TTC549 (cell line): Measurements from ENCODE around the gene TMPRSS9.

Experiments used
- FAIRE-seq: peaks from 2 replicates; lab custom pipeline; 2012; peaks lifted over from hg19 to GRCh38; lab: Jason Lieb, UNC

TMPRSS9 gene

DNA sequence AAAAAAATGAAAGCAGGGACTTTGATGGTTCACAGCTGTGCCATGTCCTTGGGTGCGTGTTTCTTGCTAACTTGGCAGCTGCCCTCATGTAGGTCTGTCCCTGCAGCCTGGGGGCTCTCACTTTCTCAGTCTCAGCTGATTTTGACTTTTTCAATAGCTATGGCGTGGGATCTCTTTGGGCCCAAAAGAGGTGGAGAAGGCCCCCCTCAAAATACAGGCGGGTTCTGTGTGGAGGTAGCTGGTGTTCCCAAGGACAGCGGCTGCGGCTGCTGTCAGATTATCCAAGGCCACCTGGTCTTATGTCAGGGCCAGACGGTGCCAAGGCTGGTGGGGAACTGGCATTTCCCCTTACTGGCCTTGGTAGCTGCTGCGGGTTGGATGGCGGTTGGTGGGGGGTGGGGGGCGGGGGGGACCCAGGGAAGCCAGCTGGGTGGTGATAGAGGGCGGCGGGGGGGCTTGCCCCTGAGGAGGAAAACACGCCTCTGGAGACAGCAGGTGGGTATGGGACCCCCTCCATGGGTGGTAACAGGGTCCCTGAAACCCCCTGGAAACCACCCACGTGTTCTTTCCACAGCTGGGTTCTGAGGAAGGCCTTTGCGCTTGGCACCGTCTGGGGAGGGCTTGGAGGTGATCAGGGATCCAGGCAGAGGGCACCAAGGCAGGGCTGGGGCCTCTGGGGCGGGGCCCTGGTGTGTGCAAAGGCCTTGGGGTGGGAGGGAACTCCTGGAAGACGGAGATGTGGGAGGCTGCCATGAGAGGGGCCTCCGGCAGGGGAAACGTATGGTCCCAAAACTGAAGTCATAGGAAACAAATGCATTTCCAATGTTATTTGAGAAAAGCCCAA, 63.2 kb downstream of the TMPRSS9 start:
- FAIRE-seq: no peak

DNA sequence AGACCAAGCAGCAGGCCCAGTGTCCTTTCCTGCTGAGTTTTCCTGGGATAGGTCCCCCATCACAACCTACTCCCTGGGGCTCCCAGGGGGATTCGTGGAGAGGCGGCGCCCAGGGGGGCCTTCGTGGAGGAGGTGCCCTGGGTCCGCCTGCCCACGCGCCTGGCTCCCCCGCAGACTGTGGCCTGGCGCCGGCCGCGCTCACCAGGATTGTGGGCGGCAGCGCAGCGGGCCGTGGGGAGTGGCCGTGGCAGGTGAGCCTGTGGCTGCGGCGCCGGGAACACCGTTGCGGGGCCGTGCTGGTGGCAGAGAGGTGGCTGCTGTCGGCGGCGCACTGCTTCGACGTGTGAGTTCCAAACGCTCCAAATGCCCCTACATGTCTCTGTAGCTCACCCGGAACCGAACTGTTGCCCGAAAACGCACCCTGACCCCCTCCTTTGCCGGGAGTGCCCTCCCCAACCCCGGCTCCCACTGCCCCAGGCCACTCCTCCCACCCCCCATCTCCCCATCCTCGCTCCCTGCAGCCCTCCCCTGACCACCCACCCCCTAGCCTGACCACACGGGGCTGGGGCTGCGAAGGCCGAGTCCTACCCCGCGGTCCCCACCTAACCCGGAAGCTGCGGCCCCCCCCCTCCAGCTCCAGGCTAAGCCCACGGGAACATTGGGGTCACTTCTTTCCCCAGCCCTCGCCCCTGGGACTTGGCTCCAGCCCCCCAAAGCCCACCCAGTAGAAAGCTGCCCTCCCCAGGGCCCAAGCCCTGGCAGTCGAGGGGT, 64.0 kb downstream of the TMPRSS9 start:
- no peak for FAIRE-seq

DNA sequence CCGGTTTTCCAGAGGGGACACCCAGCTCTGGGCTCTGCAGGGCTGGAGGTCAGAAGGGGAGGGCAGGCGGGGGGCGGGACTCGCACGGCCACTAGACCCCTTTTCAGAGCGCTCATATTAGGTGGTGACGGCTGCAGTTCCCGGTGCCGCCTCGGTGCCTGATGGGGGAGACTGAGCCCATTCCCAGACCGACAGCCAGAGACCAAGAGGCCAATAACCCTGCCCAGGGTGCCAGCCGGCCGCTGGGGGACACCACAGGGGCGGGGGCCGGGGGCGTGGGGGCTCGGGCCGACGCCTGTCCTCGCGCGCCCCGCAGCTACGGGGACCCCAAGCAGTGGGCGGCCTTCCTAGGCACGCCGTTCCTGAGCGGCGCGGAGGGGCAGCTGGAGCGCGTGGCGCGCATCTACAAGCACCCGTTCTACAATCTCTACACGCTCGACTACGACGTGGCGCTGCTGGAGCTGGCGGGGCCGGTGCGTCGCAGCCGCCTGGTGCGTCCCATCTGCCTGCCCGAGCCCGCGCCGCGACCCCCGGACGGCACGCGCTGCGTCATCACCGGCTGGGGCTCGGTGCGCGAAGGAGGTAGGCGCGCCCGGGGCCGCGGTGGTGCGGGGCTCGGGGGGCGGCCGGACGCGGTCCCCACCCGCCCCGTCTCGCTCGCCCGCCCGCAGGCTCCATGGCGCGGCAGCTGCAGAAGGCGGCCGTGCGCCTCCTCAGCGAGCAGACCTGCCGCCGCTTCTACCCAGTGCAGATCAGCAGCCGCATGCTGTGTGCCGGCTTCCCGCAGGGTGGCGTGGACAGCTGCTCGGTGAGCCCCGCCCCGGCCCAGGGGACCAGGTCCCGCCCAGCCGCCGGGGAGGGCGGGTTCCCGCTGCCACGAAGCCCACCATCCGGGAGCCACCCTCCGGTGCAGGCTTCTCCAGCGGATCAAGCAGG, 64.9 kb downstream of the TMPRSS9 start:
- no peak for FAIRE-seq

DNA sequence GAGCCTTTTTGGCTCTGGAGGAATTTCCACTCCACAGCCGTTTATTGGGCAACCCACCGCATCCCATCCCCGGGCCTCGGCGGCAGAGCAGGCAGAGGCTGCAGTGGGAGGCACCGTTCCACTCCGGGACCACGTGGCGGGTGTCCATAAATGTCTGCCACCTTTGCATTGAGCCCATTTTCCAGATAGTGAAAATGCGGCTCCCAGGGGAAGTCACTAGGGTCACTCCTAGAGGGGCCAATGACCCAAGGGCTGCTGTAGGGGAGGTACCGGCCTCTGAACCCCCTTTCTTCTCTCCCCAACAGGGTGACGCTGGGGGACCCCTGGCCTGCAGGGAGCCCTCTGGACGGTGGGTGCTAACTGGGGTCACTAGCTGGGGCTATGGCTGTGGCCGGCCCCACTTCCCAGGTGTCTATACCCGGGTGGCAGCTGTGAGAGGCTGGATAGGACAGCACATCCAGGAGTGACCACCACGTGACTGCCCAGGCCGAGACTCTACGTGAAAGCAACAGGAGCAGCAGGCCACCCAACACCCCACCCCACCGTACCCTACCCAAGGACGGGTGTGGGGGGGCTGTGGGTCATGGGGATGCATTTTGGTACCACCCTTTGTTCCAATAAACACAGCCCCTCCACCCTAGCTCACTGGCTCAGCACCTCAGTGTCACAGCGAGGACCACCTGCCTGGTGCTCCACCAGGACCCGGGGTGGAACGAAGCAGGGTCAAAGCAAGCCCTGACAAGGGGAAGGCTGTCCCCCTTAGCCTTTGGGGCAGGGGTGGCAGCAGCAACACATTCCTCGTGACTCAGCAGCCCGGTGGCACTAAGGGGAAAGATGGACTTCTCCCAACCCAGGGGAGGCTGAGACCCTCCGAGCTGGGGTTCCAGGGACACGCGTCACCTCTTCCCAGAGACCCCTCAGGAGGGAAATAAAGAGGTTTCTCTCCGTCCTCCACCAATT, 65.8 kb downstream of the TMPRSS9 start:
- FAIRE-seq: no peak

DNA sequence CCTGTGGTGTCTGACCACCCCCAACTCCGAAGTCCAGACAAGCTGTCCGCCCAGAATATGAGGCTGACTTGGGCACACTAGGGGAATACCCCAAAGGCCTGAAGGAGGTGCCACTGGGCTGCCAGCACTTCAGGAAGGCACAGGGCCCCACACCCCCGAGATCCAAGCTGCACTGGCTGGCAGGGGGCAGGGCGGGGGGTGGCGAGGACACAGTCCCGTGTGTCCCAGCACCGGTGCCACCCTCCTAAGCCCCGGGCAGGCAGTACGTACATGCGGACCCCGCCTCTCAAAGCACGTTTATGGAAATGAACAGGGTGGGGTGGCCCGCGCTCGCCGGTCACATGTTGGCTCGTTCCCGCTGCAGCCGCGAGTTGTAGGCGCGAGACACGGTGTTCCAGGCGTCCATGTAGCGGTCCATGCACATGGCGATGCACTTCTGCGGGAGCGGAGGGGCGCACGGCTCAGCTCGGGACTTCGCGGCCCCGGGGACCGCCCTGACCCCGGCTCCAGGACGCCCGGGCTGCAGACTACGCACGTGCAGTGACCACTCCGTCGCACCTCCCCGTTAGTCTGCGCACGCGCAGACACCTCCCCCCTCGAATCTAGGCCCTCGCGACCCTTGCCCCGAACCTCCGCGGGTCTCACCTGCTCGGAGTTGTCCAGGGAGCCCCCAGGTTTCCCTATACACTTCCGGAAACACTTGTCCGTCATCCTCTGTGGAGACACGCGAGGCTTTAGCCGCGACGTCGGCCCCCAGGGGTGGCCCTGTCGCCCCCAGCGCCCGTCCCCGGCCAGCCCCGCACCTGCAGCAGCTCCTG, 66.8 kb downstream of the TMPRSS9 start:
- no peak for FAIRE-seq

DNA sequence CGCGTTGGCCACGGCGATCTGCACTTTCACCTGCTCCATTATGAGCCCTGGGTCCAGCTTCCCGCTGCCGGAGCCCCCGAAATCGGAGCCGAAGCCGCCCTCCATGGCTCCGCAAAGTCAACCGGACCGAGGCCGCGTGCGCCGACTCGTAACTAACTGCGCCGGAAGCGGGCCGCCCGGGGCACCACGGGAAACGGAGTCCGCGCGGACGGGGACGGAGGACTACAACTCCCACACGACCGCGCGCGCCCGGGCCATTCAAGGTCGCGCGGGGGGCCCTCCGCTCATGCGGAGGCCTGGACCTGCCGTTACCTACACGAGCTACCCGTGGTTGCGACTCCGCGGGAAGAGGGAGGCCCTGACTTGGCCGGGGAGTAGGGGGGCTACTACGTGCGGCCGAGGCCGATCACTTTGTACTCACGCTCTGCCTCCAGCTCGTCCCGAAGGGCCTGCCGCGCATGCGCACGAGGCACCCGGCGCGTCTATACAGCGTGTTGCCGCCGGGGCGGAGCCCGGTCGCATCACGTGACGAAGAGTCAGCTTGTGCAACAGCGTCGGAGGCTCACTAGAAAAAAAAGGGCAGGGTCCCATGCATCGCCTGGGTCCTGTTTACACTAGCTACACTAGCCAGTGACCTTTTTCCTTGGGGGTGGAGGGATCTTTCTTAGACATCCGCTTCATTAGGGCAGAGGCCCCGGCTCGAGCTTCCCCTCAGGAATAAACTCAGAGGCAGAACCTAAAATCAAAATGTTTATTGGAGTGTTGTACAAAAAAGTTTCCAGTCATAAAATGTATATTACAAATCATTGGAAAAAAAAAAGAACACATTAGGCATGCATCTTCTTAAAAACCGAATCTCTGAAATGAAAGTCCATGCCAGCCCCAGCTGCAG, 67.6 kb downstream of the TMPRSS9 start, which contains the start of gene TIMM13:
TSS of gene TIMM13 (minus strand) at position 158 of the 892 bp plus-strand sequence. CDS start at position 105, 53 bp downstream.
- FAIRE-seq: peak; percentile 43

DNA sequence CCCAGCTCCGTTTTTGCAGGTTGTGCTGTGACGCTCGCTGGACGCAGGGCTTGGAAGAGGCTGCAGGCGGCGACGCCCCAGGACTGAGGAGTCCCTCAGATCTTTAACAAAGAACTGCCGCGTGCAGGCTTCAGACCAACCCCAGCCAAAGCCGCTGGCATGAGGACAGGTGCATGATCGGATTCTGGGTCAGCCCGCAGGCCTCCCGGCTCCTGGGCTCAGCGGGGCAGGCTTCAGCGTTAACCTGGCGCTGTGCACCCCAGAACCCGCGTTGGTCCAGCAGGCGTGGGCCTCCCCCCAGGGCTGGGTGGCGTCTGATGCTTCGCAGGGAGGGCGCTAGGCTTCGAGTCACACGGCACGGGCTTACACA, 68.2 kb downstream of the TMPRSS9 start:
- FAIRE-seq: no peak

DNA sequence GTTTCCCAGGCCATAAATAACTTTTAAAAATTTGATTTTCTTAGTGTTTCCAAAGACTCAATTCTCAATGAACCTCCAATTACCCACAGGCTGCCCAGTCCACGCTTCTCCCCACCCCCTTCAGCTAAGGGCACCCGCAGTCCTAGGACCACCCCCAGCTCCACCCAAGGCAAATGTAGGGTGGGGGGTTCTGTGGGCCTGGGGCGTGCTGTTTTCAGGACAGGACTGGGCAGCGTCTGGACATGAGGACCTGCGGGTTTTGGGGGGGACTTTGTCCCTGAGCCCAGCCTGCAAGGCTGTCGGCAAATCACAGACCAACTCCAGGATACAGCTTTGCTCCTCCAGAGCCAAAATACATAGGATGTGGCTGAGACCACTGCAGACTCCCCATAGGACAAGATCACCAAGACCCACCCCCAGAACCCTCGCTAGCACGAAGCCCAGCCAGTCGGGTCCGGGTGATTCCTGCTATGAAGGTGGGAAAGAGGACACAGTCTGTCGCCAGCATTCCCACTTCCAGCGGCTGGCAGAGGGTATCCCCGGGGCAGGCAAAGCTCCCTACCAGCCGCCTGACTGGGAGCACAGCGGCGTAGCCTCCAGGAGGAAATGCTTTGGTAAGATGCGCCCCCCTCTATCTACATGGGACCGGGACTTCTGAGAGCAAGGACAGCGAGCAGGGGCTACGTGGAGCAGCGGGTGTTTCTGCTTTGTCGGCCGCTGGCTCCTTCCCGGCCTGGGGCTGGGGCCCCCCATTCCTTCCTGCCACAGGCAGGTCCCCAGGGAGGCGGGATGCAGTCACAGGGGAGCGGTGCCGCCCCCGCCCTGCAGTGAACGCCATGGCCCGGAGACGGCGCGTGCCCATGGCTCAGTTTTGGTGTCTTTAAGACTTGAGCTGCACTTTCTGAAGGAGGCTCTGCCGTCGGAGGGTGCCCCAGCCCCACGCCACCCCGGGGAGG, 69.0 kb downstream of the TMPRSS9 start:
- FAIRE-seq: no peak

DNA sequence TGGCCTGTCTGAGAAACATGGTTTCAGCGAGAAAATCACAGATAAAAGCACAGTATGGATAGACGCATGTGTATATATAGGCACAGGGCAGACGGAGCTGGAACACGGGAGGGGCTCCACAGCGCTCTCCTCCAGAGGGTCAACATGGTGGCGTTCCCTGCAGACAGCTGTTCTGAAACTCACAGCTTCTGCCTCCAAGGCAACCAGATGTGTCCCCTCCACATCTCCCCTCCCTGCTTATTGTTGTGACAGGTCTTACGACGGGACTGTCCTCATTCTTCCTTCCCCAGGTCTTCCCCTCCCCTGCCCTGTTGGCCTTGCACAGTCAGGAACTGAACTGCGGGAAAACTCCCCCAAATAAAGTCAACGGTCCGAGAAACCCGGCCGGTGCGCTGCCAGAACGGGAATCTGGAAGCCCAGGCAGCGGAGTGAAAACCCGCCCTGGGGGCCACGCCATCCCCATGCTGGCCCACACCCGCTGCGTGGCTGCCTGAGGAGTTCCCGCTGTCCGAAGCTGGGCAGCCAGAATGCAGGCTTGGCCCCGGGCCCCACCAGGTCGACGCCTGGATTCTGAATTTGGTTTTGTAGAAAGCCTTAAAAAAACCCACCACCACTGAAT, 70.0 kb downstream of the TMPRSS9 start:
- FAIRE-seq: no peak

DNA sequence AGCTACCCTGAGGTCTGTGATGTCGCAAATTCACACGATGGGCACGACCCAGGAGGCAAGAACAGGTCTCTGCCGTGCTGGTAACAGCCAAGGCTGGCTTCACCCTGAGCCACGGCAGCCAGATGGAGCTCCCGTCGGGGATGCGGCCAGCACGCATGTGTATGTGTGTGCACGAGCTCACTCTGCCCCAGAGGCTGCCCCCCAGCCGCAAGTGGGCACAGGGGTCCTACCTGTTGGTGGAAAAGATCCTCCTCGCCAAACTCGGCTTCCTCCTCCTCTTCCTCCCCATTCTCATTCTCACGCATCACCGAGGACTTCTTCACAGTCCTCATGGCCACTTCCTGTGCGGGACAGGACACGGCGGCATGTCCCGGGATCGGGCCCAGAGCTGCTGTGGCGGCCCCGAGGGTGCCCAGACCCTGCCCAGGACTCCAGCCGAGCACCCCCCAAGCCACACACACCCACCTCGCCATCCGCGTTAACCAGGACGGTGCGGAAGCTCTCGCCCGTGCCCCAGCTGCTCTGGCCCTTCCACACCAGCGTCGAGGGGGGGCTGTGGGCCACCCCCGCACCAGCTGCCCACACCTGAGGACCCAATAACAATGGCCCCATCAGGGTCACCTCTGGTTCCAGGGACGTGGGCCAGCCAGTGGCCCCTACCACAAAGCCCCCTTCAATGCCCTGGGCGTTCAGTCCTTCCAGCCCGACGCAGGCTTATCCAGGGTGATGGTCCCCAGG, 71.4 kb downstream of the TMPRSS9 start:
- FAIRE-seq: no peak

DNA sequence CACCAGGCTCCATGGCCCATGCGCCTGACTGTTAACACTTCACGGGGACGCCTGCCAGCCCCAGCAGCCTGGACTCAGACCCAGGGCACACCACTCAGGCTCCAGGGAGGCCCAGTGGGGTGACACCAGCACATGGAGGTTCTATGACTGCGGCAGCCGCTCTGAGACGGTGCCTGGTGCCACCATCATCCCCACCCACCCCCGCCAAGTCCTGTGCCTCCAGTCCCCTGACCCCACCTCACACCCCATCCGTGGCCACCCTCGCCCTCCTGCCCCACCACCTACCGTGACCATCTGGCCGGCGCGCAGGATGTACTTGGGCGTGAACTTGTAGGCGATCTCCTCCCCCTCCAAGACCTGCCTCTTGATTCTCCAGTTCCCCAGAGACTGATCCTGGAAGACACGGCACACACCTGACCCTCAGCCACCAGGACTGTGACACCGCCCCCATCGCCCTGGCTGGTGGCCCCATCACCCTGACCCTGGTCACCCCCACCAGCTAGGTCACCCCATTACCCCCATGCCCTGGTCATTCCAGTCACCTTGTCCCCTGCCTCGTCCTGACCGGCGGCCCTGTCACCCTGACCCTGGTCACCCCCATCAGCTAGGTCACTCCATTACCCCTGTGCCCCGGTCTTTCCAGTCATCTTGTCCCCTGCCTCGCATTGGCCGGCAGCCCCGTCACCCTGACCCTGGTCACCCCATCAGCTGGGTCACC, 72.2 kb downstream of the TMPRSS9 start:
- FAIRE-seq: no peak

DNA sequence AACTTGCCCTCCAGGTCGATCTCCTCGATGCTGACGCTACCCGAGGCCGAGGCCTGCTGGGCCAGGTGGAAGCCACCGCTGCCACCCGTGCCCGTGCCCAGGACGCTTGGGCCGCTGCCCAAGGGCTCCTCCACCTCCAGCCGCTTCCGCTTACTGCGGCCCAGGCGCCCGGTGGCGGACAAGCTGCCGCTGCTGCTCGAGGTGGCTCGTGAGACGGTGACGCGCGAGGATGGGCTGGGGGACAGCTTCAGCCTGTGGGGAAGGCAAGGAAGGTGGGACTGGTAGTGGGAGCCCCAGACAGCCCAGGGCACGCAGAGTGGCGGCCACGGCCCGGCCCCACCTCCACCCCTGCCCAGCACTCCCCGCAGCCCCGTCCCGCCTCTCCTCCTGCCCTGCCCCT, 73.8 kb downstream of the TMPRSS9 start:
- no peak for FAIRE-seq

DNA sequence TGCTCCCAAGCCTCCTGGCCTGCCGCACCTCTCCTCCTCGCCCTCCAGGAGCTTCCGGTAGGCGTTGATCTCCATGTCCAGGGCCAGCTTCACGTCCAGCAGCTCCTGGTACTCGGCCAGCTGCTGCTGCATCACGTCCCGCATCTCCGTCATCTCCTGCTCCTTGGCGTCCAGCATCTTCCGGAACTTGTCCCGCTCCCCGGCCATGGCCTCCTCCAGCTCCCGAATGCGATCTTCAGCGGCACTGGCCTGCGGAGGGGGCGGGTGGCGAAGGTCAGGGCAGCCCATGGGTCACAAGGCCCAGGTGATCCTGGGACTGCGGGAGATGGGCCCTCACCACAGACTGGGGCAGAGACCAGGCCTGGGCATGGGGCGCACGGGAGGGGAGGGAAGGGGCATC, 74.2 kb downstream of the TMPRSS9 start:
- no peak for FAIRE-seq

DNA sequence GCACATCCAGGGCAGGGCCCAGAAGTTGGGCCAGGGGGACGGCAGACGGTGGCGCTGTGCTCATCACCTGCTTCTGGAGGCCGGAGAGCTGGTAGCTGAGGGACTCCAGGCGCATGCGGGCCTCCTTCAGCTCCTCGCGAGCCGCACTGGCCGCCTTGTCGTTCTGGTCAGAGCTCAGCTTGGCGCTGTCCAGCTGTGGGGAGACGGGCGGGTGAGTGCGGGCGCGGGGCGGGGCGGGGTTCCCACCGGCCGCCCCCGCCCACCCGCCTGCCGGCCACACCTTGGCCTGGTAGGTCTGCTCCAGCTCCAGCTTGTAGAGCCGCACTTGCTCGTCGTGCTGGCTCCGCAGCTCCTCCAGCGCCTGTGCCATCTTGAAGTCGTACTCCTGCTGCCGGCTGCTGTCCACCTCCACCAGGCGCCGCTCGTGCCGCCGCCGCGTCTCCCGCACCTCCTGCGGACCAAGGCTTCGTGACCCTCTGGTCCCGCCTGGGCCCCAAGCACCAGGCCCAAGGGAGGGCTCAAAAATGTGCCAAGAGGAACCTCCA, 74.7 kb downstream of the TMPRSS9 start:
- no peak for FAIRE-seq

DNA sequence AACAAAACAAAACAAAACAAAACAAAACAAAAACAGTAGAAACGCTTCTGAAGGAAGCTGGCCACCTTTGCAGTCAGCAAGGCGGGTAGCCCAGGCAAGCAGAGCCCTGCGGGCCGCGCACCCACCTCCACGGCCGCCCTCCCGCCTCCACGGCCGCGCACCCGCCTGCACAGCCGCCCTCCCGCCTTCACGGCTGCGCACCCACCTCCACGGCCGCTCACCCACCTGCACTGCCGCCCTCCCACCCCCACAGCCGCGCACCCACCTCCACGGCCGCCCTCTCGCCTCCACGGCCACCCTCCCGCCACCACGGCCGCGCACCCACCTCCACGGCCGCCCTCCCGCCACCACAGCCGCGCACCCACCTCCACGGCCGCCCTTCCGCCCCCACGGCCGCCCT, 76.3 kb downstream of the TMPRSS9 start:
- FAIRE-seq: no peak

DNA sequence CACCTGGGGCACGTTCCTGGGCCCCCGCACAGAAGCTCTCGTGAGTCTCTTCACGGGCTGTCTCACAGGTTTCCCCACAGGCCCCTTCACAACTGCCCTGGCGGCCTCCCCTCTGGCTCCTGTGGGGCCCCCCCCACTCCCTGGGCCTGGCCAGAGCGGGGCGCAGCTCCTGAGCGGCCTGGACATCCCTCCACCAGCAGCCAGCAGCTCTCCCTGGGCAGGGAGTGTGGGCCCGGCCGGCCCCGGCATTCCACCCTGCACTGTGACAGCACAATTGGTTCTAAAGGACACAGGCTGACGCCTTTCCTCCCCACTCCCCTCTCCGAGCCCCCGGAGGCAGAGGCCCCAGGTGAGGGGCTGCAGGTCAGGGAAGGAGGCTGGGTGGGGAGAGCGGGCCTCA, 76.9 kb downstream of the TMPRSS9 start:
- no peak for FAIRE-seq
